Measurements from ENCODE around the gene IP6K1. TPM values are rescaled to one million over a fixed set of nuclear protein-coding genes. Genes with fewer than 3 reads are reported as not detected.

IP6K1 gene
- total RNA-seq, 6 experiments from 2014 or later, result 12.6 to 19.6 (median 16.2) TPM

GRCh38 chr3:49802719-49803464 is 16.6 kb upstream of the IP6K1 start, which contains the start of gene INKA1:
Gene INKA1 (plus strand): TSS chr3:49803261. CDS start chr3:49803393, 132 bp downstream.
- no peaks in the 10 kb centered on the region for H3K27me3 ChIP-seq
- WGBS (ENCODE audit: insufficient coverage, low coverage, low lambda C conversion rate, missing lambda C conversion rate), result 0% methylated on average over 28 of the region's 71 CpGs
- peak within 1 kb of the TSS; percentile 67 to 97 (median 69) for H3K4me3 ChIP-seq
- peak; percentile 87 to 91 (median 89) for ATAC-seq
- no peaks in the 10 kb centered on the region for H3K36me3 ChIP-seq
- peaks cover 0 to 6% (median 0%) of the 10 kb centered on the region in 4 donors for H3K4me1 ChIP-seq
- intact Hi-C loops (cut with DNase I), result loop anchor here (5.0 to 10.0 kb wide), 3 partner anchors 34 to 102 kb away; partner anchors contain the start of gene MST1R (in 1 of the 2)
- no peaks in the 10 kb centered on the region for H3K9me3 ChIP-seq
- peak; percentile 92 to 93 (median 93) for DNase-seq
- TF ChIP-seq POLR2A (IDR thresholded peaks at IDR 0.05) (peak; percentile 46), CTCF (IDR thresholded peaks at IDR 0.05) (peak; percentile 87 to 92 (median 90))
- H3K27ac ChIP-seq, result peak within 1 kb of the TSS; percentile 42 to 69 (median 63)

GRCh38 chr3:49801160-49801559 is 14.8 kb upstream of the IP6K1 start:
- ATAC-seq (no peak), DNase-seq (no peak)
- Histone ChIP-seq H3K27me3 (no peaks in the 10 kb centered on the region), H3K9me3 (no peaks in the 10 kb centered on the region), H3K4me3 (no peak overlapping the region), H3K4me1 (no peaks in the 10 kb centered on the region), H3K27ac (no peak overlapping the region), H3K36me3 (no peaks in the 10 kb centered on the region)
- intact Hi-C loops (cut with DNase I), result loop anchor here (5.0 to 10.0 kb wide), 3 partner anchors 36 to 104 kb away; partner anchors contain the start of gene MST1R (in 1 of the 2)
- TF ChIP-seq CTCF (IDR thresholded peaks at IDR 0.05), result no peak
- TF ChIP-seq POLR2A (IDR thresholded peaks at IDR 0.05), result no peak
- WGBS (ENCODE audit: insufficient coverage, low coverage, low lambda C conversion rate, missing lambda C conversion rate), result 65% methylated on average over 2 of the region's 2 CpGs

DNA sequence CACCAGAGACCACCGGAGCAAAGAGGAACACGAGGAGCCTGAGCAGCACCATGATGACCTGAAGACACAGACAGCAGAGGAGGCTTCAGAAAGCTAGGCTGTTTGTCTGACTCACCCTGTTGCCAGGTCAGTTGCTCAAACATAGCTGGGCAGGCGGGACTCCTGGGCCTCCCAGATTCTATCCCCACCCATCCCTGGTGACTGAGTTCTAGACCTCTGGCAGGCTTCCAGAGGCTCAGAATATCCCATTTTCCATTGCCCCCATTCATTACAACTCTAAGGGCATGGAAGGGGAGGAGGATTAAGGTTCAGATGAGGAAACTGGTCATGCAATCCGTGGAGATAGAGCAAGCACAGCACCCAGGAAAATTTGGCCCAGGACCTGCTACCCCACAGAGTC is 13.4 kb upstream of the IP6K1 start, which contains the start of gene CDHR4:
Gene CDHR4 (minus strand): TSS at position 113 of the 400 bp plus-strand sequence. CDS start 61 bp downstream, at position 52.
- no peak for ATAC-seq
- intact Hi-C loops (cut with DNase I), result loop anchor here (5.0 to 10.0 kb wide), 3 partner anchors 38 to 105 kb away; partner anchors contain the start of gene MST1R (in 1 of the 2)
- 25% methylated on average over 1 of the region's 4 CpGs for WGBS (ENCODE audit: insufficient coverage, low coverage, low lambda C conversion rate, missing lambda C conversion rate)

DNA sequence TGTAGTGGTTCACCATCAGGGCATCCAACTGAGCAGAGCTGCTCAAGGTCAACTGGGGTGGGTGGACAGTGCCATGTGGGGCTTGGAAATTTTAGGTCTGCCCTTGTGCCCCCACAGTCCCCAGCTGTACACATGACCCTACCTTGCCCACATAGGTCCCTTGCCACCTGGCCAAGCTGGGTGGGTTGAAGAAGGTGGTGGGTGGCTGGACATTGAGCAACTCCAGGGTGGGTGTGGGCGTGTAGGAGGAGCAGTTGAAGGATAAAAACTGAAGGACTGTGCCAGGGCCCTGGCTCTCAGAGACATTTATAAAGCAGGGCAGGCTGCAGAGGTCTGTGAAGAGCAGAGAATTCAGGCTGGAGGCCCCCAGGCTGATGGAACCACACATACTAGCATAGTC is 12.8 kb upstream of the IP6K1 start:
- TF ChIP-seq POLR2A (IDR thresholded peaks at IDR 0.05) (no peak), CTCF (IDR thresholded peaks at IDR 0.05) (no peak)
- no peaks in the 10 kb centered on the region for H3K27me3 ChIP-seq
- no peak overlapping the region for H3K27ac ChIP-seq
- DNase-seq (no peak), ATAC-seq (no peak)
- H3K4me1 ChIP-seq, result no peaks in the 10 kb centered on the region
- no peaks in the 10 kb centered on the region for H3K36me3 ChIP-seq
- H3K9me3 ChIP-seq, result no peaks in the 10 kb centered on the region
- 29% methylated on average over 1 of the region's 1 CpG for WGBS (ENCODE audit: insufficient coverage, low coverage, low lambda C conversion rate, missing lambda C conversion rate)
- no peak overlapping the region for H3K4me3 ChIP-seq
- intact Hi-C loops (cut with DNase I), result no loop called here

More for the DNA sequence above, 13.4 kb upstream of the IP6K1 start, which contains the start of gene CDHR4:
- Histone ChIP-seq H3K9me3 (no peaks in the 10 kb centered on the region), H3K4me3 (no peak within 1 kb of the TSS), H3K4me1 (no peaks in the 10 kb centered on the region), H3K27ac (no peak within 1 kb of the TSS), H3K36me3 (no peaks in the 10 kb centered on the region), H3K27me3 (no peaks in the 10 kb centered on the region)
- TF ChIP-seq POLR2A (IDR thresholded peaks at IDR 0.05), result no peak
- DNase-seq, result no peak
